ENCODE data around the gene SRSF8. TPM values are rescaled to one million over a fixed set of nuclear protein-coding genes. Genes with fewer than 3 reads are reported as not detected.
"Not testable (repeated sequence)": the region's sequence is repeated elsewhere in the genome, so short reads cannot be mapped to it uniquely, and the experiment has no call there.

SRSF8 gene
- total RNA-seq, 1 donor from 2014 or later = 11.5 TPM

DNA sequence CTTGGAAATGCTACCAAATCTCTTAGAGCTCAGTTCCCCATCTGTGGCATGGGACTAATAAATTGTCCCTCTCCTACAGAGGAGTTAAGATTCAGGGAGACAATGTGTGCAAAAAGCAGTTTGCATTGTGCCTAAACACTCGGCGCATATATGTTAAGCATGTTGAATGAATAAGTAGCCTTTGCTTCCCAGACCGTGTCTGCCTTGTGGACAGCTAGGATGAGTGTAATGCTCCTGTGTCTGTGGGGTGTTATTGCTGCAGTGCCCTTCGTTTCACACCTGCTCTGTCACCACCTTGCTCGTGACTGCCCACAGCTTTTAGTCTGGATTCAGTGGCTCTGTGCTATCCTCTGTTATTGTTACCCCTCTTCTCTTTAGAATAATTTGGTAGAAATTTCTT lies 37.0 kb downstream of the SRSF8 start:
- peak overlapping the region in 2 of 3 donors; percentile 8 to 16 for H3K4me3 ChIP-seq (ENCODE audit: low read length in 3 of 3)
- H3K9me3 ChIP-seq (ENCODE audit: control insufficient read depth in 3 of 3, low read length in 3 of 3) = no peaks in the 10 kb centered on the region
- no peaks in the 10 kb centered on the region for H3K36me3 ChIP-seq (ENCODE audit: control insufficient read depth in 3 of 3, insufficient read depth in 3 of 3, low read length in 3 of 3)
- peak overlapping the region in 1 of 3 donors; percentile 52 for H3K9ac ChIP-seq (ENCODE audit: low read depth in 1 of 3, low read length in 3 of 3)
- H3K4me1 ChIP-seq (ENCODE audit: control insufficient read depth in 3 of 3, insufficient read depth in 3 of 3, low read length in 3 of 3) = peaks cover 46 to 69% (median 60%) of the 10 kb centered on the region in 3 donors
- H3K27ac ChIP-seq (ENCODE audit: low read depth, low read length) = peak overlapping the region; percentile 81
- no peaks in the 10 kb centered on the region for H3K27me3 ChIP-seq (ENCODE audit: control insufficient read depth in 3 of 3, insufficient read depth in 3 of 3, low read length in 3 of 3)

- Histone ChIP-seq H3K27me3 (ENCODE audit: control insufficient read depth in 3 of 3, insufficient read depth in 3 of 3, low read length in 3 of 3) (no peaks in the 10 kb centered on the region), H3K36me3 (ENCODE audit: control insufficient read depth in 3 of 3, insufficient read depth in 3 of 3, low read length in 3 of 3) (peaks cover 0 to under 1% (median 0%) of the 10 kb centered on the region in 3 donors), H3K9me3 (ENCODE audit: control insufficient read depth in 3 of 3, low read length in 3 of 3) (no peaks in the 10 kb centered on the region), H3K4me3 (ENCODE audit: low read length in 3 of 3) (peak overlapping the region in 2 of 3 donors; percentile 8 to 25), H3K9ac (ENCODE audit: low read depth in 1 of 3, low read length in 3 of 3) (peak overlapping the region in 1 of 3 donors; percentile 52), H3K27ac (ENCODE audit: low read depth, low read length) (peak overlapping the region; percentile 81), H3K4me1 (ENCODE audit: control insufficient read depth in 3 of 3, insufficient read depth in 3 of 3, low read length in 3 of 3) (peaks cover 52 to 70% (median 62%) of the 10 kb centered on the region in 3 donors)
Observed at GRCh38 chr11:95104121-95104830, 37.6 kb downstream of the SRSF8 start.

DNA sequence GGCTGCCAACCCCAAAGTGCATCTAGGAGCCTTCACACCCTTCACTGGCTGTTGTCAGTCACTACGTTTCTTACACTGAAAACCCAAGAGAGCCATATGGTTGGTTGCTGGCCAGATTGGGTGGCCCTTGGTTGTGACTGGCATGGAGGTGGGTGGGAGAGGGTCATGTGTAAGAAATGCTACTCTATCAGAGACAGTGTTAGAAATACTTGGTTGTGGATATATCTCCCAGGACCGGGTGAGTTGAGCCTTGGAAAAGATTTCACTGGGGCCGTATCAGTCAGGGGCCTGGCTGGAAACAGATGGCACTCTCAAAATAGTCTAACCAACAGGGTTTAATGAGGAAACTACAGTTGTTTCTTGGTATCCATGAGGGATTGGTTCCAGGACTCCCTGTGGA lies 38.1 kb downstream of the SRSF8 start:
- peak overlapping the region; percentile 81 for H3K27ac ChIP-seq (ENCODE audit: low read depth, low read length)
- peak overlapping the region in 1 of 3 donors; percentile 25 for H3K4me3 ChIP-seq (ENCODE audit: low read length in 3 of 3)
- H3K36me3 ChIP-seq (ENCODE audit: control insufficient read depth in 3 of 3, insufficient read depth in 3 of 3, low read length in 3 of 3) = peaks cover 0 to 5% (median 4%) of the 10 kb centered on the region in 3 donors
- H3K4me1 ChIP-seq (ENCODE audit: control insufficient read depth in 3 of 3, insufficient read depth in 3 of 3, low read length in 3 of 3) = peaks cover 57 to 75% (median 68%) of the 10 kb centered on the region in 3 donors
- H3K9ac ChIP-seq (ENCODE audit: low read depth in 1 of 3, low read length in 3 of 3) = no peak overlapping the region
- H3K27me3 ChIP-seq (ENCODE audit: control insufficient read depth in 3 of 3, insufficient read depth in 3 of 3, low read length in 3 of 3) = no peaks in the 10 kb centered on the region
- no peaks in the 10 kb centered on the region for H3K9me3 ChIP-seq (ENCODE audit: control insufficient read depth in 3 of 3, low read length in 3 of 3)

- peak overlapping the region; percentile 45 to 78 (median 77) for H3K9ac ChIP-seq (ENCODE audit: low read depth in 1 of 3, low read length in 3 of 3)
- no peaks in the 10 kb centered on the region for H3K9me3 ChIP-seq (ENCODE audit: control insufficient read depth in 3 of 3, low read length in 3 of 3)
- no peaks in the 10 kb centered on the region for H3K27me3 ChIP-seq (ENCODE audit: control insufficient read depth in 3 of 3, insufficient read depth in 3 of 3, low read length in 3 of 3)
- peak overlapping the region; percentile 0 to 45 (median 15) for H3K4me3 ChIP-seq (ENCODE audit: low read length in 3 of 3)
- peaks cover 2 to 5% (median 4%) of the 10 kb centered on the region in 3 donors for H3K36me3 ChIP-seq (ENCODE audit: control insufficient read depth in 3 of 3, insufficient read depth in 3 of 3, low read length in 3 of 3)
- H3K27ac ChIP-seq (ENCODE audit: low read depth, low read length) = peak overlapping the region; percentile 86
- H3K4me1 ChIP-seq (ENCODE audit: control insufficient read depth in 3 of 3, insufficient read depth in 3 of 3, low read length in 3 of 3) = peaks cover 82 to 88% (median 83%) of the 10 kb centered on the region in 3 donors
Observed at GRCh38 chr11:95108159-95108611, 41.5 kb downstream of the SRSF8 start.

DNA sequence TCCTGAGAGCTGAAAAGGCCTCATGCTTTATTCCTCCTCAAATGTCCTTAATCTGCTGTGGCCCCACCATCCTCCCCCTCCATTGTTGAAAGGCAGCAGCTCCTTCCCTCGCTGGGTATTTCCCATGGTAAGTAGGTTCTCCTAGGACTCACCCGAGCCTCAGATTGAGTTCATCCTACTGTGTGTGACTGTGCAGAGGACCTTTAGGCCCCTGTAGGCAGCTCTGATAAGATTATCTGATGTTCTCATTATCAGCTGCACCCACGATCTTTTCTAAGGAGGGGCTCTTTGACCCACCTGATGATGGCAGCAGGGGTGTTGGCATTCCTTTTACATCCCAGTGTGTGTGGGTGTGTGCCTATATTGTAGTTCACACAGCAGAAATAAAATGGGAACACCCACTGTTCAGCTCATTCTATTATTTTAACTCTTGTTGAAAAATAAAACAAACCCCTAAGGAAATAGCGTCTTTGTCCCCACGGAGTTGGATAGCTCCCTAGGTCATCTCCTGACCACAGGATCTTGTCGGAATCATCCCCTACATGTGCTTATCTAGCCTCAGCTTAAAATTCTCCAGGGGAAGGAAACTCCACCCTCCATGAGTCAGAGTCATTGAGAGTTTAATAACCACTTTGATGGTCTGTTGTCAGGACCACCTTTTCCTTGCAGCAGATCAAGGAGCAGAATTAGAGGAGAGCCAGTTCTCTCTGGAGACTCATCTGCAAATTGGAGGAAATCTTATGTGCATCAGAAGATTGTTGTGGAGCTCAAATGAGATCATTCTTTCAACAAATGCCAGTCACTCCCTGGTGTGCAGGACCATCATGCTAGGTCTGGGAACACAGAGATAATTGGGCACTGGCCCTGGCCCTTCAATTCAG lies 42.2 kb downstream of the SRSF8 start:
- H3K4me1 ChIP-seq (ENCODE audit: control insufficient read depth in 3 of 3, insufficient read depth in 3 of 3, low read length in 3 of 3) = peaks cover 74 to 87% (median 75%) of the 10 kb centered on the region in 3 donors
- H3K4me3 ChIP-seq (ENCODE audit: low read length in 3 of 3) = peak overlapping the region in 2 of 3 donors; percentile 27 to 29
- H3K9me3 ChIP-seq (ENCODE audit: control insufficient read depth in 3 of 3, low read length in 3 of 3) = no peaks in the 10 kb centered on the region
- peak overlapping the region in 1 of 3 donors; percentile 78 for H3K9ac ChIP-seq (ENCODE audit: low read depth in 1 of 3, low read length in 3 of 3)
- H3K27ac ChIP-seq (ENCODE audit: low read depth, low read length) = peak overlapping the region; percentile 86
- no peaks in the 10 kb centered on the region for H3K27me3 ChIP-seq (ENCODE audit: control insufficient read depth in 3 of 3, insufficient read depth in 3 of 3, low read length in 3 of 3)
- peaks cover 2 to 5% (median 4%) of the 10 kb centered on the region in 3 donors for H3K36me3 ChIP-seq (ENCODE audit: control insufficient read depth in 3 of 3, insufficient read depth in 3 of 3, low read length in 3 of 3)

DNA sequence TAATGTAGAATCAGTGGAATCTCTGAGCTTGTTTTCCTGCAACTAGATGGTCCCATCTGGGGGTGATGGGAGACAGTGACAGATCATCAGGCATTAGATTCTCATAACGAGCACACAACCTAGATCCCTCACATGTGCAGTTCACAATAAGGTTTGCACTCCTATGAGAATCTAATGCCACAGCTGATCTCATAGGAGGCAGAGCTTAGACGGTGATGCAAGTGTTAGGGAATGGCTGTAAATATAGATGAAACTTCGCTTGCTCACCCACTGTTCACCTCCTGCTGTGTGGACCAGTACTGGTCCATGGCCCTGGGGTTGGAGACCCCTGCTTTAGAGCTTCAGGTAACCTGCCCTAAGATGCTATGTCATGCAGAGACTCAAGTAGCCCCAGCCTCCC lies 44.8 kb downstream of the SRSF8 start:
- H3K9ac ChIP-seq (ENCODE audit: low read depth in 1 of 3, low read length in 3 of 3); H3K27me3 ChIP-seq (ENCODE audit: control insufficient read depth in 3 of 3, insufficient read depth in 3 of 3, low read length in 3 of 3); H3K36me3 ChIP-seq (ENCODE audit: control insufficient read depth in 3 of 3, insufficient read depth in 3 of 3, low read length in 3 of 3); H3K9me3 ChIP-seq (ENCODE audit: control insufficient read depth in 3 of 3, low read length in 3 of 3): not testable (repeated sequence)
- Histone ChIP-seq H3K4me1 (ENCODE audit: control insufficient read depth in 3 of 3, insufficient read depth in 3 of 3, low read length in 3 of 3) (peaks cover 54 to 64% (median 57%) of the 10 kb centered on the region in 3 donors), H3K27ac (ENCODE audit: low read depth, low read length) (peak overlapping the region; percentile 45), H3K4me3 (ENCODE audit: low read length in 3 of 3) (peak overlapping the region in 2 of 3 donors; percentile 16 to 27)

DNA sequence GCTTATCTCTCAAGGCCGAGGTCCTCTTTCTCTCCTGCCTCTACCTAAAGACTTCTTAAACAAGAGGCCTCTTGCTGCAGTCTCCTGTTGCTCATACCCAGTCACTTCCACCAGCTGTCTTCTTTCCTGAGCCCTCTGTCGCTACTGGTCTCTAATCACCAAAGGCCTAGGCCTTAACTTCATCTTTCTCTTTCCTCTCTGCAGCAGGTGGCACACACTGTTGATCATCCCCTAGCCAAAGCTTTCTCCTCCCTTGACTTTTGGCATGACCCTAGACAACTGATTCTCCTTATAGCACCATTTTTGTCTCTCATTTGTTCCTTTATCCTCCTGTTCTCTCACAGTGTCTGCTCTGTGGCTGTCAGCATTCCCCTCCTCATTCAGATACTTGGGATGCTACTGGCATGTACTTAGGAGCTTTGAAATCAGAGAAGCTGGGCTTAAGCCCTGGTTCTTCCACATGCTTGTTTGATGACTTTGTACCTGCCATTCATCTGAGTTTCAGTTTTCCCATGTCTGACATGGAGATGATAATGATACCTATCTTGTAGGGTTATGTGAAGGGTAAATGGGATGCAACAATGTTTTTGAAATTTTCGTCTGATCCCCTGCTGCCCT lies 45.3 kb downstream of the SRSF8 start:
- Histone ChIP-seq H3K9me3 (ENCODE audit: control insufficient read depth in 3 of 3, low read length in 3 of 3) (no peaks in the 10 kb centered on the region), H3K4me1 (ENCODE audit: control insufficient read depth in 3 of 3, insufficient read depth in 3 of 3, low read length in 3 of 3) (peaks cover 49 to 61% (median 54%) of the 10 kb centered on the region in 3 donors), H3K9ac (ENCODE audit: low read depth in 1 of 3, low read length in 3 of 3) (no peak overlapping the region), H3K27ac (ENCODE audit: low read depth, low read length) (peak overlapping the region; percentile 55), H3K36me3 (ENCODE audit: control insufficient read depth in 3 of 3, insufficient read depth in 3 of 3, low read length in 3 of 3) (peaks cover 2 to 5% (median 4%) of the 10 kb centered on the region in 3 donors), H3K4me3 (ENCODE audit: low read length in 3 of 3) (peak overlapping the region; percentile 15 to 27 (median 16)), H3K27me3 (ENCODE audit: control insufficient read depth in 3 of 3, insufficient read depth in 3 of 3, low read length in 3 of 3) (no peaks in the 10 kb centered on the region)

DNA sequence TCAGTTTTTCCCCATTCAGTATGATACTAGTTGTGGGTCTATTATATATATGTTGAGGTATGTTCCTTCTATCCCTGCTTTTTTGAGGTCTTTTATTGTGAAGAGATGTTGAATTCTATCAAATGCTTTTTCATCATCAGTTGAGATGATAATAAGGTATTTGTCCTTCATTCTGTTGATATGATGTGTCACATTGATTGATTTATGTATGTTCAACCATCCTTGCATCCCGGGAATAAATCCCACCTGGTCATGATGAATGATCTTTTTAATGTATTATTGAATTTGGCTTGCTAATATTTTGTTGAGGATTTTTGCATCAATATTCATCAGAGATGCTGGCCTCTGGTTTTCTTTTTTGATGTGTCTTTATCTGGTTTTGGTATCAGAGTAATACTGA lies 48.9 kb downstream of the SRSF8 start:
- no peaks in the 10 kb centered on the region for H3K9me3 ChIP-seq (ENCODE audit: control insufficient read depth in 3 of 3, low read length in 3 of 3)
- H3K9ac ChIP-seq (ENCODE audit: low read depth in 1 of 3, low read length in 3 of 3) = no peak overlapping the region
- H3K27me3 ChIP-seq (ENCODE audit: control insufficient read depth in 3 of 3, insufficient read depth in 3 of 3, low read length in 3 of 3) = no peaks in the 10 kb centered on the region
- H3K27ac ChIP-seq (ENCODE audit: low read depth, low read length) = no peak overlapping the region
- H3K4me1 ChIP-seq (ENCODE audit: control insufficient read depth in 3 of 3, insufficient read depth in 3 of 3, low read length in 3 of 3) = peaks cover 32 to 48% (median 36%) of the 10 kb centered on the region in 3 donors
- H3K36me3 ChIP-seq (ENCODE audit: control insufficient read depth in 3 of 3, insufficient read depth in 3 of 3, low read length in 3 of 3) = no peaks in the 10 kb centered on the region
- H3K4me3 ChIP-seq (ENCODE audit: low read length in 3 of 3) = no peak overlapping the region

GRCh38 chr11:95119361-95120060 lies 52.8 kb downstream of the SRSF8 start:
- Histone ChIP-seq H3K9me3 (ENCODE audit: control insufficient read depth in 3 of 3, low read length in 3 of 3) (no peaks in the 10 kb centered on the region), H3K27me3 (ENCODE audit: control insufficient read depth in 3 of 3, insufficient read depth in 3 of 3, low read length in 3 of 3) (no peaks in the 10 kb centered on the region), H3K9ac (ENCODE audit: low read depth in 1 of 3, low read length in 3 of 3) (no peak overlapping the region), H3K4me3 (ENCODE audit: low read length in 3 of 3) (peak overlapping the region in 2 of 3 donors; percentile 41 to 42), H3K4me1 (ENCODE audit: control insufficient read depth in 3 of 3, insufficient read depth in 3 of 3, low read length in 3 of 3) (peaks cover 23 to 26% (median 24%) of the 10 kb centered on the region in 3 donors), H3K36me3 (ENCODE audit: control insufficient read depth in 3 of 3, insufficient read depth in 3 of 3, low read length in 3 of 3) (no peaks in the 10 kb centered on the region), H3K27ac (ENCODE audit: low read depth, low read length) (peak overlapping the region; percentile 62)
